Measurements from ENCODE around the gene USP30.
"Not testable (repeated sequence)": the region's sequence is repeated elsewhere in the genome, so short reads cannot be mapped to it uniquely, and the experiment has no call there.

USP30 gene

GRCh38 chr12:109052414-109053323, at the start of gene USP30:
Gene USP30, plus strand, starts transcription at chr12:109052576. Its CDS starts 103 bp downstream, at chr12:109052679.
- peak; percentile 77 for DNase-seq (ENCODE audit: low read depth)

GRCh38 chr12:109004017-109004416, 48.4 kb upstream of the USP30 start:
- DNase-seq (ENCODE audit: low read depth) = no peak

- no peak for DNase-seq (ENCODE audit: low read depth)
Observed at GRCh38 chr12:109009766-109010165, 42.6 kb upstream of the USP30 start.

- DNase-seq (ENCODE audit: low read depth) = no peak
Observed at GRCh38 chr12:109010259-109010658, 42.1 kb upstream of the USP30 start.

- no peak for DNase-seq (ENCODE audit: low read depth)
Observed at GRCh38 chr12:109014984-109015765, 37.2 kb upstream of the USP30 start.

GRCh38 chr12:109016016-109016415, 36.4 kb upstream of the USP30 start:
- no peak for DNase-seq (ENCODE audit: low read depth)

- DNase-seq (ENCODE audit: low read depth) = no peak
Observed at GRCh38 chr12:109016978-109017377, 35.4 kb upstream of the USP30 start.

- DNase-seq (ENCODE audit: low read depth) = no peak
Observed at GRCh38 chr12:109018296-109018695, 34.1 kb upstream of the USP30 start.

GRCh38 chr12:109020146-109020795, 32.1 kb upstream of the USP30 start:
- DNase-seq (ENCODE audit: low read depth) = no peak

GRCh38 chr12:109020796-109021380, 31.5 kb upstream of the USP30 start, which contains the start of gene SVOP:
Gene SVOP, minus strand, starts transcription at chr12:109021068. Its CDS starts 200 bp downstream, at chr12:109020868.
- DNase-seq (ENCODE audit: low read depth) = peak; percentile 10

- no peak for DNase-seq (ENCODE audit: low read depth)
Observed at GRCh38 chr12:109027767-109028166, 24.6 kb upstream of the USP30 start.

GRCh38 chr12:109028624-109029023, 23.8 kb upstream of the USP30 start:
- not testable (repeated sequence) for DNase-seq (ENCODE audit: low read depth)

GRCh38 chr12:109029411-109029810, 23.0 kb upstream of the USP30 start:
- no peak for DNase-seq (ENCODE audit: low read depth)

GRCh38 chr12:109033239-109034196, 18.9 kb upstream of the USP30 start:
- DNase-seq (ENCODE audit: low read depth) = no peak

GRCh38 chr12:109036975-109037374, 15.4 kb upstream of the USP30 start:
- no peak for DNase-seq (ENCODE audit: low read depth)

- DNase-seq (ENCODE audit: low read depth) = no peak
Observed at GRCh38 chr12:109044241-109044640, 8.1 kb upstream of the USP30 start.

GRCh38 chr12:109047081-109047805, 5.1 kb upstream of the USP30 start:
- DNase-seq (ENCODE audit: low read depth) = no peak

GRCh38 chr12:109048706-109049105, 3.7 kb upstream of the USP30 start:
- not testable (repeated sequence) for DNase-seq (ENCODE audit: low read depth)

GRCh38 chr12:109049794-109050193, 2.6 kb upstream of the USP30 start:
- DNase-seq (ENCODE audit: low read depth) = not testable (repeated sequence)

GRCh38 chr12:109052097-109052413, 321 bp upstream of the USP30 start:
- DNase-seq (ENCODE audit: low read depth) = no peak

All from activated T-cell treated with anti-CD3 and anti-CD28 coated beads for 24 hours (primary cell).